HCT116 (cell line): ENCODE data around the gene HPCAL1. TPM values are rescaled to one million over a fixed set of nuclear protein-coding genes. Genes with fewer than 3 reads are reported as not detected.
"Not testable (repeated sequence)": the region's sequence is repeated elsewhere in the genome, so short reads cannot be mapped to it uniquely, and the experiment has no call there.

Experiments used
- ATAC-seq: fragments of 200-7000 bp; cut with Tn5 transposase; 2 replicates; pipeline ENCODE4 v1.9.1; 2020; ENCODE audit warnings: mild to moderate bottlenecking, moderate library complexity
- BruUV-seq: library from RNA; stranded (reverse); fragments of 400-500 nt; replicated peaks from 2 replicates; lab custom pipeline; 2021; lab: Mats Ljungman, UMichigan
- CTCF ChIA-PET: fragments of 300-600 bp; sonication (Branson Sonifier 250); formaldehyde crosslinking; loops from one replicate; lab custom pipeline; 2021; ENCODE audit warnings: antibody characterized with exemption; lab: Charles Lee
- POLR2A ChIA-PET: fragments of 300-600, 350-600 bp; sonication (Branson Sonifier 250); formaldehyde crosslinking; loops from one replicate; lab custom pipeline; 2021; ENCODE audit warnings: antibody characterized with exemption; lab: Charles Lee
- RAD21 ChIA-PET, 2 experiments: fragments of 300-600 bp; sonication (Branson Sonifier 250); formaldehyde crosslinking; loops; one replicate each; lab custom pipeline; 2023; ENCODE audit warnings: low total read pairs in 2 of 2; ENCODE audit not compliant: uncharacterized antibody in 2 of 2, unreplicated experiment in 2 of 2, low non-redundant PET in 1 of 2; lab: Charles Lee
- DNase-seq: peaks from one replicate; pipeline ENCODE4 v3.0.0-alpha.2; 2010; ENCODE audit warnings: low read depth, low spot score
- H2AFZ ChIP-seq: fragments of 200-600 bp; shearing (Covaris generic), sonication (generic); 2 replicates; pipeline ENCODE4 v1.6.1; 2017; ENCODE audit warnings: low read depth, mixed run types, mixed read lengths, antibody characterized with exemption, low read length; ENCODE audit not compliant: poor library complexity, severe bottlenecking
- H3K27ac ChIP-seq: 2 replicates; pipeline ENCODE4 v1.5.1; 2012; ENCODE audit warnings: low read depth, low read length
- H3K27me3 ChIP-seq: fragments of 200-600 bp; sonication (generic); 2 replicates; pipeline ENCODE4 v1.6.1; 2016; ENCODE audit warnings: mixed run types, low read length, mixed read lengths; ENCODE audit not compliant: insufficient read depth
- H3K36me3 ChIP-seq, 2 experiments: fragments of 200-500 bp in 1 of 2; fragments of 200-600 bp in 1 of 2; sonication (Bioruptor generic) in 1 of 2; sonication (generic) in 1 of 2; 2 replicates each; pipeline versions ENCODE4 v1.5.1 to v1.6.1; 2014 to 2016; ENCODE audit warnings: low read length in 2 of 2, inconsistent platforms in 1 of 2, mixed read lengths in 1 of 2, mixed run types in 1 of 2; ENCODE audit not compliant: insufficient read depth in 2 of 2, control insufficient read depth in 1 of 2
- H3K4me1 ChIP-seq, 2 experiments: fragments of 200-600 bp in 1 of 2; sonication (generic) in 1 of 2; 2 replicates each; pipeline versions ENCODE4 v1.5.1 to v1.6.1; 2012 to 2017; ENCODE audit warnings: low read length in 2 of 2, inconsistent platforms in 1 of 2, mild to moderate bottlenecking in 1 of 2, mixed read lengths in 1 of 2, mixed run types in 1 of 2, moderate library complexity in 1 of 2; ENCODE audit not compliant: insufficient read depth in 2 of 2, control insufficient read depth in 1 of 2
- H3K4me2 ChIP-seq: fragments of 200-600 bp; sonication (generic); 2 replicates; pipeline ENCODE4 v1.6.1; 2017; ENCODE audit warnings: mixed run types, low read length, mixed read lengths
- H3K4me3 ChIP-seq, 2 experiments: fragments of 200-600 bp in 1 of 2; sonication (generic) in 1 of 2; replicated peaks in 1 of 2; 2 replicates each; pipeline ENCODE4 v1.5.1; 2011 to 2016; ENCODE audit warnings: low read length in 2 of 2, control low read depth in 1 of 2, low read depth in 1 of 2, mild to moderate bottlenecking in 1 of 2, mixed read lengths in 1 of 2, mixed run types in 1 of 2
- H3K79me2 ChIP-seq: fragments of 200-600 bp; sonication (generic); 2 replicates; pipeline ENCODE4 v1.6.1; 2017; ENCODE audit warnings: mild to moderate bottlenecking, mixed run types, low read length, moderate library complexity, mixed read lengths; ENCODE audit not compliant: insufficient read depth
- H3K9ac ChIP-seq: fragments of 200-600 bp; sonication (generic); 2 replicates; pipeline ENCODE4 v1.6.1; 2016; ENCODE audit warnings: low read length, mixed read lengths
- H3K9me2 ChIP-seq: fragments of 200-600 bp; sonication (generic), shearing (Covaris generic); 2 replicates; pipeline ENCODE4 v1.6.1; 2017; ENCODE audit warnings: mixed run types, mild to moderate bottlenecking, moderate library complexity; ENCODE audit not compliant: insufficient read depth
- H3K9me3 ChIP-seq, 2 experiments: fragments of 200-500 bp in 1 of 2; fragments of 200-600 bp in 1 of 2; sonication (Bioruptor generic) in 1 of 2; sonication (generic) in 1 of 2; 2 replicates each; pipeline ENCODE4 v1.6.1; 2014 to 2017; ENCODE audit warnings: low read length in 2 of 2, mixed read lengths in 2 of 2, inconsistent platforms in 1 of 2, low read depth in 1 of 2, mild to moderate bottlenecking in 1 of 2, mixed run types in 1 of 2, moderate library complexity in 1 of 2; ENCODE audit not compliant: control insufficient read depth in 1 of 2, insufficient read depth in 1 of 2
- H4K20me1 ChIP-seq: fragments of 200-600 bp; sonication (generic), shearing (Covaris generic); 2 replicates; pipeline ENCODE4 v1.6.1; 2017; ENCODE audit warnings: mixed run types, mild to moderate bottlenecking, moderate library complexity; ENCODE audit not compliant: insufficient read depth
- ATF3 ChIP-seq: IDR thresholded peaks from 2 replicates; pipeline ENCODE4 v1.6.1; 2012
- CBX3 ChIP-seq: IDR thresholded peaks from 2 replicates; pipeline ENCODE4 v1.6.1; 2012; ENCODE audit warnings: low read depth
- CEBPB ChIP-seq: IDR thresholded peaks from 2 replicates; pipeline ENCODE4 v1.6.1; 2012; ENCODE audit warnings: low read depth
- EZH2phosphoT487 ChIP-seq: fragments of 200-600 bp; IDR thresholded peaks from 2 replicates; pipeline ENCODE4 v1.6.1; 2018; ENCODE audit warnings: antibody characterized with exemption, borderline replicate concordance
- POLR2A ChIP-seq: IDR thresholded peaks from 2 replicates; pipeline ENCODE4 v1.7.0; 2011; ENCODE audit warnings: borderline replicate concordance; ENCODE audit not compliant: insufficient read depth, insufficient read length; ENCODE audit errors: extremely low read depth
- POLR2AphosphoS5 ChIP-seq: IDR thresholded peaks from 2 replicates; pipeline ENCODE4 v1.6.1; 2011; ENCODE audit warnings: mild to moderate bottlenecking, low read depth, low read length, moderate library complexity
- TCF7L2 ChIP-seq: IDR thresholded peaks from 2 replicates; pipeline ENCODE4 v1.7.0; 2011; ENCODE audit warnings: borderline replicate concordance, inconsistent platforms; ENCODE audit not compliant: insufficient read depth, insufficient read length; ENCODE audit errors: extremely low read depth
- YY1 ChIP-seq: IDR thresholded peaks from 2 replicates; pipeline ENCODE4 v1.6.1; 2011; ENCODE audit warnings: low read length, low read depth, moderate library complexity, mild to moderate bottlenecking; ENCODE audit not compliant: insufficient replicate concordance; ENCODE audit errors: extremely low read depth
- ZNF274 ChIP-seq: fragments of 200-500 bp; sonication (Bioruptor generic); IDR thresholded peaks from 2 replicates; pipeline ENCODE4 v1.6.1; 2014; ENCODE audit warnings: mild to moderate bottlenecking, low read depth, low read length, inconsistent platforms
- intact Hi-C: fragments of 100-400 bp; cut with micrococcal nuclease; formaldehyde crosslinking; loops from 2 replicates; pipeline ENCODE4 v1.10.0; 2022
- total RNA-seq: library from RNA; stranded (reverse); gene quantifications from one replicate; pipeline ENCODE4 v1.2.1, GENCODE V29; 2021; ENCODE audit not compliant: unreplicated experiment

HPCAL1 gene
- total RNA-seq, 1 experiment from 2014 or later = 111 TPM

GRCh38 chr2:10297959-10298531 is 4.7 kb upstream of the HPCAL1 start:
- H2AFZ ChIP-seq = peak overlapping the region; percentile 77
- TSS peak; percentile 75 for BruUV-seq
- peak overlapping the region; percentile 51 for H3K9ac ChIP-seq
- intact Hi-C loops = no loop called here
- H3K4me2 ChIP-seq = peak overlapping the region; percentile 76
- H3K4me3 ChIP-seq = peak overlapping the region in 1 of 2 experiments; percentile 15; a peak in 2 of 4 replicates
- ChIA-PET CTCF (interaction anchor here (1.3 kb wide), 1 partner anchor 111 kb away, joined by 4 read pairs; no protein-coding TSS in a partner anchor), RAD21 (interaction anchor here in 1 of 2 experiments (0.6 kb wide), 1 partner anchor 111 kb away, joined by 3 read pairs; no protein-coding TSS in a partner anchor), POLR2A (interaction anchor here (1.0 to 1.5 kb wide), 3 partner anchors 8 to 15 kb away, joined by 4 to 9 read pairs (median 6); no protein-coding TSS in a partner anchor)
- TF ChIP-seq ZNF274 = no peak
- no peak for TF ChIP-seq CEBPB
- no peak for TF ChIP-seq YY1
- TF ChIP-seq TCF7L2 = no peak
- TF ChIP-seq POLR2A = no peak
- no peak for TF ChIP-seq EZH2phosphoT487
- TF ChIP-seq POLR2AphosphoS5 = peak; percentile 58; the same call in 1 of the 2 replicates
- TF ChIP-seq CBX3 = no peak
- TF ChIP-seq ATF3 = no peak
- no peaks in the 10 kb centered on the region for H4K20me1 ChIP-seq
- ATAC-seq (peak; percentile 28; the same call in 1 of the 2 replicates), DNase-seq (peak; percentile 34)
- no peaks in the 10 kb centered on the region for H3K36me3 ChIP-seq
- H3K27me3 ChIP-seq = no peaks in the 10 kb centered on the region
- peak overlapping the region; percentile 30 for H3K27ac ChIP-seq
- H3K79me2 ChIP-seq = peaks cover under 1% of the 10 kb centered on the region; the same call in 1 of the 2 replicates
- H3K9me3 ChIP-seq = no peaks in the 10 kb centered on the region
- peaks cover 17 to 66% of the 10 kb centered on the region in 2 experiments for H3K4me1 ChIP-seq
- H3K9me2 ChIP-seq = no peaks in the 10 kb centered on the region

GRCh38 chr2:10298777-10299176 is 3.9 kb upstream of the HPCAL1 start:
- ATAC-seq, BruUV-seq, H3K27ac ChIP-seq, H3K9ac ChIP-seq, H3K27me3 ChIP-seq, H3K9me3 ChIP-seq, H3K9me2 ChIP-seq, H2AFZ ChIP-seq, H4K20me1 ChIP-seq, intact Hi-C loops, H3K4me3 ChIP-seq, H3K79me2 ChIP-seq, H3K36me3 ChIP-seq, RAD21 ChIA-PET, DNase-seq: not testable (repeated sequence)
- peak overlapping the region; percentile 76 for H3K4me2 ChIP-seq
- H3K4me1 ChIP-seq = peaks cover 17 to 66% of the 10 kb centered on the region in 2 experiments
- ChIA-PET POLR2A (interaction anchor here (1.2 to 1.5 kb wide), 2 partner anchors 12 to 15 kb away, joined by 4 to 9 read pairs; no protein-coding TSS in a partner anchor), CTCF (interaction anchor here (1.3 kb wide), 1 partner anchor 110 kb away, joined by 4 read pairs; no protein-coding TSS in a partner anchor)
